Stimulated activated CD4-positive, alpha-beta T cell treated with anti-CD3 and anti-CD28 coated beads, TNF-alpha, amount 100 ng/mL, for 48 hours (primary cell): ENCODE data around the gene FIGNL2.
"Not testable (repeated sequence)": the region's sequence is repeated elsewhere in the genome, so short reads cannot be mapped to it uniquely, and the experiment has no call there.

Experiments
- DNase-seq, 3 donors: peaks; one replicate each; pipeline ENCODE4 v3.0.0-alpha.2; 2020; ENCODE audit warnings: low read depth in 3 of 3

FIGNL2 gene

GRCh38 chr12:51818086-51818485 lies 30.4 kb downstream of the FIGNL2 start:
- no peak for DNase-seq

GRCh38 chr12:51817027-51817953 lies 31.2 kb downstream of the FIGNL2 start:
- DNase-seq = no peak

GRCh38 chr12:51815571-51815970 lies 32.9 kb downstream of the FIGNL2 start:
- DNase-seq = no peak

- peak in 2 of 3 donors; percentile 37 to 71 for DNase-seq
These were observed 34.0 kb downstream of the FIGNL2 start for GRCh38 chr12:51814311-51815088.

- DNase-seq = no peak
These were observed 34.6 kb downstream of the FIGNL2 start for GRCh38 chr12:51813931-51814310.

- no peak for DNase-seq
These were observed 35.6 kb downstream of the FIGNL2 start for GRCh38 chr12:51812871-51813270.

- no peak for DNase-seq
These were observed 37.0 kb downstream of the FIGNL2 start for GRCh38 chr12:51811203-51812202.

- DNase-seq = no peak
These were observed 39.3 kb downstream of the FIGNL2 start for GRCh38 chr12:51809193-51809592.

- DNase-seq = no peak
These were observed 41.6 kb downstream of the FIGNL2 start for GRCh38 chr12:51806896-51807295.

- no peak for DNase-seq
These were observed 47.5 kb downstream of the FIGNL2 start for GRCh38 chr12:51801027-51801426.

GRCh38 chr12:51798501-51798900 lies 50.0 kb downstream of the FIGNL2 start:
- DNase-seq = no peak

- DNase-seq = not testable (repeated sequence)
These were observed 50.5 kb downstream of the FIGNL2 start for GRCh38 chr12:51798051-51798450.

GRCh38 chr12:51797301-51797700 lies 51.2 kb downstream of the FIGNL2 start:
- no peak for DNase-seq

GRCh38 chr12:51793201-51793600 lies 55.3 kb downstream of the FIGNL2 start:
- DNase-seq = no peak

- DNase-seq = no peak
These were observed 56.1 kb downstream of the FIGNL2 start for GRCh38 chr12:51792417-51792816.

GRCh38 chr12:51788876-51789275 lies 59.6 kb downstream of the FIGNL2 start:
- no peak for DNase-seq

GRCh38 chr12:51785906-51786305 lies 62.6 kb downstream of the FIGNL2 start:
- DNase-seq = no peak

GRCh38 chr12:51784688-51785087 lies 63.8 kb downstream of the FIGNL2 start:
- no peak for DNase-seq

GRCh38 chr12:51779876-51780275 lies 68.6 kb downstream of the FIGNL2 start:
- DNase-seq = no peak

GRCh38 chr12:51777973-51778372 lies 70.5 kb downstream of the FIGNL2 start:
- DNase-seq = no peak

GRCh38 chr12:51777457-51777856 lies 71.1 kb downstream of the FIGNL2 start:
- no peak for DNase-seq

- DNase-seq = no peak
These were observed 73.6 kb downstream of the FIGNL2 start for GRCh38 chr12:51774933-51775332.
